NOMO-1 treated with DMSO at 0.1 percent for 48 hours (cell line): ENCODE results near the gene MMADHC.

Source experiments
- DNase-seq: peaks from one replicate; lab custom pipeline; 2025; ENCODE audit not compliant: unreplicated experiment; lab: John Stamatoyannopoulos, UW

MMADHC gene

GRCh38 chr2:149559341-149560068, 28.1 kb downstream of the MMADHC start:
- DNase-seq = no peak

- no peak for DNase-seq
Measured at GRCh38 chr2:149556452-149556851, 31.1 kb downstream of the MMADHC start.

GRCh38 chr2:149552830-149553229, 34.7 kb downstream of the MMADHC start:
- no peak for DNase-seq

- no peak for DNase-seq
Measured at GRCh38 chr2:149552226-149552625, 35.3 kb downstream of the MMADHC start.

DNA sequence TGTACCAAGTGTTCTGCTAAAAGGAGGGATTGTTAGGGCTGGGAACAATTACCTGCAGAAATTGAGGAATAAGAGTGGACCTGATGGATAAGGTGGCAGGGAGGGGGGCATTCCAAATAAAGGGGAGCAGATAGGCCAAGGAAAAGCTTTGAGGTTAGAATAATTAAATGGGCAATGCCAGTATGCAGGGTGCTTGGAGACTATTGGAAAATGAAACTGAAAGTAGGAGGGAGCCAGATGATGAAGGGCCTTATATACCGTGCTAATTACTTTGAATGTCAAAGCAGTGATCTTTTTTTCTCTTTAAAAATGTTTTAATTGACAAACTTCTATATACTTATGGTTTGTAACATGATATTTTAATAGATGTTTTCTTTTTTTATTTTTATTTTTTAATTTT, 42.9 kb downstream of the MMADHC start:
- no peak for DNase-seq

DNA sequence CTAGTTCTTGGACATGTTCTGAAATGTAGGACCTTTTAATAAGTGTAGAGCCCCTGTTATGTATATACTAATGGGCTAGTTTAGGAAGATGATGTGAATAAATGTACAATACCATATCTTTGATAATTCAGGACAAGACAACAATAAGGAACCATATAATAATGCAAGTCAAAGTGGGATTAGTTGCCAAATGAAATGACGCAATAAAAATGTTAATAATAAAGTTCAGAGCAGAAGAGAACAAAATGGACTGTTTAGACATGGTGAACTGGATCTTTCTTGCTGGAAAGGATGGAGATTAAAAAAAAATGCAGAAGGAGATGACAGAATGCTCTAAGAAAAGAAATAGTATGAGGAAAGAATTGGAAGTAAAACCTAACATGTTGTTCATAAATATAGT, 43.7 kb downstream of the MMADHC start:
- no peak for DNase-seq

- no peak for DNase-seq
Measured at GRCh38 chr2:149540138-149540537, 47.4 kb downstream of the MMADHC start.

DNA sequence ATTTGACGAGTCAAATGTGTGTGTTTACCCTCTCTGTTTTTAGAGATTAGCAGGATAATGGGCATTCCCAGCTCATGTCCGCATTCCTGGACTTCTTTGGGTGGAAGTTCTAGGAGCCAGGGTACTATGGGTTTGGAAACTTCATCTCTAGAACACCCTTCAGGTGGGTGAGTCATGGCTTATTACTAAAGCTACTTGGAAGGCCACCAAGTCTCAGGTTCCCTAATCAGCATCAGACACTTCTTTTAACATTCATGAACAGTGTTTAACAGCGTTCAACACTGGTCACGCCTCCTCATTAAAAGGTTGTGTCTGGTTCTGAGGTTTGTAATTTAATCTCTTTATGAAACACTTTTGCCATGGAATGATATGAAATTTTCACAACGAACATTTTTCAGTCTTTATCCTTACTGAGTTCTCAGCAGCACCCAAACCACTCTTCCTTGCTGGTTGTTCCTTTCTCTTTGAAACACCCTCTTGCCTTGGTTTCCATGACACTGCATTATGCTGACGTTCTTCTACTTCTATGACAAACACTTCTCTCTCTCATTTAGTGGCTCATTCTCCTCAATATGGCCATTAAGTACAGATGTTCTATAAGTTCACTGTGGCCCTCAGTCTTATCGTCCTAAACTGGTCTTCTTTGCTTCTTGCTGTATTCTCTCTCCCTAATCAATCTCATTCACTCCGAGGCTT, 49.3 kb downstream of the MMADHC start:
- DNase-seq = no peak

- no peak for DNase-seq
Measured at GRCh38 chr2:149537092-149537726, 50.4 kb downstream of the MMADHC start.

- no peak for DNase-seq
Measured at GRCh38 chr2:149536649-149537048, 50.9 kb downstream of the MMADHC start.

GRCh38 chr2:149534674-149535073, 52.9 kb downstream of the MMADHC start:
- DNase-seq = no peak

GRCh38 chr2:149528983-149529382, 58.6 kb downstream of the MMADHC start:
- no peak for DNase-seq

GRCh38 chr2:149527998-149528755, 59.4 kb downstream of the MMADHC start:
- no peak for DNase-seq

DNA sequence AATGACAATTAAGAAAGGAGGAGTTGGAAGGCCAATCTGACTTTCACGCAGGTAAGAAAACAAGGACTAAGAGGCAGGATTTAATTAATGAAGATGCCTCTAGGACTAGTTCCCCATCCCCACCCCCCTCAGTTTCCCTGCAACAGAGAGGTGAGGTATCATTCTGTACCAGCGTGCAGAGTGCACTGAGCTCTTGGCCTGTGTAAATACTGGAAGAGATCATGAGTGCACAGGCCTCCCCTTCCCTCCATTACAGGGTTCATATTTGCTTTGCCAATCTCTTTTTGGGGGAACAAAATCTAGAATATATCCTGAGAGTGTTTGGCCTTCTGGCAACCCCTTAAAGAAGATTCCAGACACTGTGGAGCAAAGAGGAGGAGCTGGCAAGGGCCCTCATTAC, 60.9 kb downstream of the MMADHC start:
- DNase-seq = no peak

DNA sequence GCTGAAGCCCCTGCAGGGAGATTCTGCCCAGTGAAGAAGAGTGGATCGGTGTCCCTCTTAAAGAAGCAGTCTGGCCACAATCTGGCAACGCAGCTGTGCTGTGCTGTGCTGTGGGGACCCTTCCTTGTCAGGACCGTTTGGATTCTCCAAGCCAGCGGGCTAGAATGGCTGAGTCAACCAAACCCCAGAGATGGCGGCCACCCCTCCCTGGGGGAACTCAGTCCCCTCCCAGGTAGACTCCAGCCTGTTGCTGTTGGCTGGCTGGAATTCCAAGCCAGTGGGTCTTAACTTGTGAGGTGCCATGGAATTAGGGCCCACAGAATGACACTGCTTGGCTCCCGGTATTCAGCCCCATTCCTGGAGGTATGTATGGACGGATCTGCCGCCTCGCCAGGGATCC, 62.3 kb downstream of the MMADHC start:
- no peak for DNase-seq
